Mucosa of gallbladder (tissue), 1 donor: ENCODE data around the gene GPX5. TPM values are rescaled to one million over a fixed set of nuclear protein-coding genes. Genes with fewer than 3 reads are reported as not detected.
"Not testable (repeated sequence)": the region's sequence is repeated elsewhere in the genome, so short reads cannot be mapped to it uniquely, and the experiment has no call there.

Experiments
- DNase-seq: peaks from one replicate; pipeline ENCODE4 v3.0.0-alpha.2; 2020; ENCODE audit warnings: low spot score
- total RNA-seq: library from RNA; stranded (reverse); gene quantifications from one replicate; pipeline ENCODE4 v1.2.1, GENCODE V29; 2021
- donor health status: DM: no; HTN: no; CAD: no.

The GPX5 gene
- total RNA-seq, 1 donor from 2014 or later = not detected

GRCh38 chr6:28512387-28512786, 13.3 kb upstream of the GPX5 start:
- DNase-seq = not testable (repeated sequence)

- DNase-seq = no peak
These were observed 10.0 kb upstream of the GPX5 start, which contains the start of gene GPX6 for GRCh38 chr6:28515676-28516075. GPX6 (minus strand) TSS chr6:28515793; CDS start chr6:28515743, 50 bp downstream.

GRCh38 chr6:28517964-28518363, 7.7 kb upstream of the GPX5 start:
- no peak for DNase-seq

- no peak for DNase-seq
These were observed 3.0 kb upstream of the GPX5 start for GRCh38 chr6:28522594-28523240.

- no peak for DNase-seq
These were observed 2.4 kb upstream of the GPX5 start for GRCh38 chr6:28523241-28523622.

GRCh38 chr6:28530777-28531176, 5.1 kb downstream of the GPX5 start:
- DNase-seq = no peak

GRCh38 chr6:28531479-28532128, 5.9 kb downstream of the GPX5 start:
- no peak for DNase-seq

- DNase-seq = no peak
These were observed 8.6 kb downstream of the GPX5 start for GRCh38 chr6:28534306-28534705.

GRCh38 chr6:28534875-28535274, 9.2 kb downstream of the GPX5 start:
- DNase-seq = no peak

- no peak for DNase-seq
These were observed 11.4 kb downstream of the GPX5 start for GRCh38 chr6:28537065-28537464.

GRCh38 chr6:28537509-28538140, 11.9 kb downstream of the GPX5 start:
- no peak for DNase-seq

- DNase-seq = no peak
These were observed 16.3 kb downstream of the GPX5 start for GRCh38 chr6:28541996-28542395.

- peak; percentile 14 for DNase-seq
These were observed 17.0 kb downstream of the GPX5 start for GRCh38 chr6:28542440-28543296.

- DNase-seq = no peak
These were observed 18.2 kb downstream of the GPX5 start for GRCh38 chr6:28543651-28544610.

GRCh38 chr6:28545955-28546354, 20.3 kb downstream of the GPX5 start:
- DNase-seq = no peak

GRCh38 chr6:28547003-28547402, 21.3 kb downstream of the GPX5 start:
- DNase-seq = not testable (repeated sequence)

GRCh38 chr6:28551891-28552666, 26.4 kb downstream of the GPX5 start:
- DNase-seq = no peak

- DNase-seq = no peak
These were observed 27.8 kb downstream of the GPX5 start for GRCh38 chr6:28553384-28553985.

- DNase-seq = peak; percentile 15
These were observed 28.6 kb downstream of the GPX5 start for GRCh38 chr6:28553986-28554881.
